IPS-NIHi11 (cell line): Measurements from ENCODE around the gene NR4A3.

Experiments used
- DNase-seq: peaks from one replicate; pipeline ENCODE4 v3.0.0; 2012; ENCODE audit warnings: mixed read lengths, low spot score

NR4A3 gene

DNA sequence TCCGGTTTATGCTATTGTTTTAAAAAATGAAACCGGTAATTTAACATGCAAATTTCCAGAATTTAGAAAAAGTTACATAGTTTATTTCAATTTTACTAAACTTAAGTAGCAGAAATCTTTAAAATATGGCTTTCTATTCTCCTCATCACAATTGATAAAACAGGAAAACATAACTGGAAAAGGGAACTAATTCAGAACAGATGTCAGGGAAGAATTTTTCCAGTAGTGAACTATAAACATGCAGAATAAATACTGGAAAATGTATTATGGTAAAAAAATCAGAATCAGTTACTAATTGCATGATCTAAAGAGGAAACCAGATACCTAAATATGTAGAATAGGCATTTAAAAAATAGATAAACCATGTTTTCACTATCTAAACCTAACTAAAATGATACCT is 7.3 kb upstream of the NR4A3 start:
- no peak for DNase-seq

DNA sequence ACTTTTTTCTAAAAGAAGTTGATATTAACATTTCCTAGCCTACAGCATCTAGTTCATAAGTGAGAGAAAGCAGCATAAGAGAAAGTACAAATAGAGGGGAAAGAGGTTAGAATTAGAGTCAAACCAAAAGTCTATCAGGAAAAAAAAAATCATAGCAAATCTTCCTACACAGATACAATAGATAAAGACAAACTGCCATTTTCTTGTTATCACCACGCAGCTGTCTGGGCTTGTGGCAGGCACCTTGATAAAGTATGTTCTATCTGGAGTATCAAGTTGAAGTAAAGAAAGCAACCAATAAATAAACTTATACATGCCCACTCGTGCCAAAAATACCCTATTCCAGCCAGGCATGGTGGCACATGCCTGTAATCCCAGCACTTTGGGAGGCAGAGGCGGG is 5.3 kb upstream of the NR4A3 start:
- DNase-seq = no peak

DNA sequence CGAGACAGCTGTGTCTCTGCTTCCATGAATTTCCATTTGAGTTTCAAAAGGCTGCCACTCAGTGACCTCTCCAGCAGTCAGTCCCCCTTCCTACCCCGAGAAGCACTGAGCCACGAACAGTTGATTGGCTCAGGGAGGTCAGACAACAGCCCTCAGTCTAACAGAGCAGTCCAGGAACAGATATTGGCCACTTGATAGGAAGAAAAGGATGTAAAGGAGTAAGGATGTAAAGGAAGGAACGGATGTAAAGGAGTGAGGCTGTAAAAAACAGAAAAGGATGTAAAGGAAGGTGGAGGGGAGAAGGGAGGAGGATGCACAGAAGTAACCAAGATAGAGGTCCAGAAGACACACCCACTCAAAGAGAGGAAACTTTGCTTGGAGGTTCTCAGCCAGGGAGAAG is 3.2 kb upstream of the NR4A3 start:
- DNase-seq = no peak

DNA sequence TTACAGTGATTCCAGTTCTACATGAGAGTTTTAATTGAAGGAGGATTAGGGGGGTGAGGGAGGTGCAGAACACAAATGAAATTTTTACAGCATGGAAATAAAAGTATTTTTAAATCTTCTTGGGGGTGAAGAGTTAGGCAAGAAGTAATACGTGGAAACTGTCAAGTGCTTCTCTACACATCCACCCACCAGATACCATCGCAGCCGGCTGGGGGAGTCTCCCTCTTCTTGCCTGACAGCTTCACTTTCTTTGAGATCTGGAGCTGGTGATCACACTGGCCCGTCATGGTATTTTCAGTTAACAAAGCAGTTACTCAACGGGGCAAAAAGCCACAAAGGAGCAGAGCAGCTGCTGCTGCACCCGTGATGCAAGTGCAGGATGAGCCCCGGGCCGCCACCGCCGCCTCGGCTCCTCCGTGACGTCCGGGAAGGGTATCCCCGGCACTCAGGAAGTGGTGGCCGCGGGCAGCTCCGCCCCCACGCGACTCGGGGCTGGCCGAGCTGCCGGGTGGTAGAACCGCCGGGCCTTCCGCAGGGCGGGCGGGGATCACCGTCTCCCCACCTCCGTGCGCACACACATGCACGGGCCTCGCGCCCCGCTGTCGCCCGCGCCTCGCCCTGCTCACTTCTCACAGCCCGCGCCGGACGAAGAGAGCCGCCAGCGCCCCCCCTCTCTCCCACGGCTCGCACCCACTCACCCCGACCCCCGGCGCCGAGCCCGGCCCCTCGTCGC is 2.4 kb upstream of the NR4A3 start:
- DNase-seq = peak; percentile 76

DNA sequence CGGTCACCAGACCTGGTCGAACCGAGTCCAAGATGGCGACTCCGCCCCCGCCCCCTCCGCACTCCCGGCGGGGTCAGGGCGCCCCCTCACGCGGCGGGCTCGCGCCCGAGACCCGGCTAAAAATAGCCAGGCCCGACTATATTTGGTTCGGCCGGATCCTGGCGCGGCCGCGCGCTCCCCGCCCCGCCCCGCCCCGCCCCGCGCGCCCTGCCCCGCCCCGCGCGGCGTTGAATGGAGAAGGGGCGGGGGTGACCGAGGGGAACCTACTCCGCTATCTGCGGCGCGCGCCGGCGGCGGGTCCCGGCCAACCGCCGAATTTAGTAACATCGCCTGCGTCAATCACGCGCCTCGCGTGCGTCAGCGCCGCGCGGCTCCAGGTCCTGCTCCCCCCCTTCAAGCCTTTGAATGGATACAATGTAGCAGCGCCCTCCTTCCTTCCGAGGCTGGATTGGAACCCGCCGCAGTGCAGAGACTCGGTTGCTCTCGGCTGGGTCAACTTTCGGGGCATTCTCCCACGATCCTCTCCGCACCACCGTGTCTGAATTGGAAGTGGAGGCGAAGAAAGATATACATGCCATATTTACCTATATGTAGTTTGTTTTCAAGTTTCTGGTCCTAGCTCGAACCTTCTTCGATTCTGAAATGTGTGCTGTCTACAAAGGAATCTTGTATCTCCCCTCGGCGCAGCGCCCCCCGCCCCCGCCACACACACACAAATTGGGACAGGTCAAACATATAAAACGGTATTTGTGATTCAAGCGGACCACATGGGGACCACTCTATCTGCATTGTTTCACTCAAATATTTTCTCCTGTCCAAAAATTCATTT is 1.6 kb upstream of the NR4A3 start:
- peak; percentile 88 for DNase-seq

DNA sequence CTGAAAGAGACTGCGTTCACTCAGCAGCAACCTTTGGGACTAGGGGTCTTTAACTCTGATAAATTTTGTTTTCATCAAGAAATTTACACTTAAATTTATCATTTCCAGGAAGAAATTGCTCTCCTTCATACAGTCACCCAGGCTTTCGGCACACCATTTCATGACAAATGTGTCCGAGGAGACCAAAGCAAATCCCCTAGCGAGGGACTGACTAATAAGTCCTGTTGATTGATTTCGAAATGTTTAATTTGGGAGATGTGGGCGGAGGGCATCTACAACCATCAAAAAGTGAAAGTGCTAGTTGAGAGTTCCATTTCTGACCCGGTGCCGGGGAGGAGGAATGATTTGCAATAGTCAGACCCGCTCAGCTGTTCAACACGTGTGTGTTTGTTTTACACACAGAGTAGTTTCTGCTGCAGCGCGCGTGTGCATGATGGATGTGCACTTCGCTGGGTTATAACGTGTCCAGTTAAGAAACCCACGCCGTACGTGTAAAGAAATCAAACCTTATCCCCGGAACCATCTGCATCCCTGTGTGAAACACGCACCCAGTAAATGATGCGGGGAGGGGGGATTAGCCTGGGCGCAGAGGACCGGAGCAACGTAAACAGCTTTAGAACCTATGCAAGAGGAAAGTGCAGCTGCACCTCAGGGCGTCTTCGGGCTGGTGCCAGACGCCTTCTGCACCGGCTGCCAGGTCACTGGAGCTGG is 845 bp upstream of the NR4A3 start:
- no peak for DNase-seq

DNA sequence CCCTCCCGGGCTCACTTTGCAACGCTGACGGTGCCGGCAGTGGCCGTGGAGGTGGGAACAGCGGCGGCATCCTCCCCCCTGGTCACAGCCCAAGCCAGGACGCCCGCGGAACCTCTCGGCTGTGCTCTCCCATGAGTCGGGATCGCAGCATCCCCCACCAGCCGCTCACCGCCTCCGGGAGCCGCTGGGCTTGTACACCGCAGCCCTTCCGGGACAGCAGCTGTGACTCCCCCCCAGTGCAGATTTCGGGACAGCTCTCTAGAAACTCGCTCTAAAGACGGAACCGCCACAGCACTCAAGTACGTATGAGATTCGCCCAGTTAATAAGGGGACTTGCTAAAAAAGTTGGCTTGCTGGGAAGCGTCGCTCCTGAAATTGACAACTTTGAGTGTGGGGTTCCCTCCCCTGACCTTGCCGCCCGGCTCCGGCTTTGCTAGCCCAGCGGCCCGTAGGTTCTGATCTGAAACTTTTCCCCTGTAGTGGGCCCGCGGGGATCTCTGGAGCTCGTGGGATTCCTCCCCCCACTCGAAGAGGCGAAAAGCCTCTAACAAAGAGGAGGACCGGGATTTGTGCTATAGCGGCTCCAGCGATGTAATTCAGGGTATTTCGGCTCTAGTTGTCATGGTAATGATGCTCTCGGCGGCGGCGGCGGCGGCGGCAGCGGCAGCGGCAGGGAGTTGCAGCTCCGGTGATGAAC is 572 bp downstream of the NR4A3 start:
- DNase-seq = peak; percentile 50

DNA sequence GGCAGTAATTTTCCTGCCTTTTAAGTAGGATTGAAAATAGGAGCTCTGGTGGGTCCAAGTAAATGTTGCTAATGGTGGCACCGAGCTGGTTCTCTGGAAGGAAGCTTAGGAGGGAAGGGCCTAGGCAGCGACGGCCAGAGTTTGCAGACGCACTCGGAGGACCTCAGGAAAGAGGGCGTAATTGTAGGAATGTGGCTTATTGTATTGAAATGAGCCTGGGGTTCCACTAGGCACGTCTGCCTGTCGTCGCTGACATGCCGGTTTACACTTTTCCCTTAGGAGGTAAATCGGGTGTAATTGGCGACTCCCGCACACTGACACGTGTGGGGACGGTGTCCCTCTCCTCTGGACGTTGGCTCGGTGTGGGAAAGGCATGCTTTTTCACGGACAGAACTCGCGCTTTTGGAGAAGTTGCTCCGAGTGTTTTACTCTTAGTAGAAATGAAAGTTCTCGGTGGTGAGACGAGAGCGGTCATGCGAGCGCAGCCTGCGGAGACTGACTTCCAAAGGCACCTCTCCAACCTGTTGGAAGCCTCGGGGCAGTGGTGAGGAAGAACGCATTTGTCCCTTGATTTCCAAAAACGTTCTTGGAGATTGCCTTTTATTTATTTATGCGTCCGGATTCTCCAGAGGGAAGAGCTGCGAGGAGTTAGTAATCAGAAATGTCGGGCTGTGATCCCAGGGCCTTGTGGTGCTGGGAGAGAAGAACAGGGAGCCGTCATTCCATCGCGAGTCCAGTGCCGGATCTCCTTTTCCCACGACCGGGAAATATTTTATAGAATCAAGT is 1.3 kb downstream of the NR4A3 start:
- DNase-seq = peak; percentile 57

DNA sequence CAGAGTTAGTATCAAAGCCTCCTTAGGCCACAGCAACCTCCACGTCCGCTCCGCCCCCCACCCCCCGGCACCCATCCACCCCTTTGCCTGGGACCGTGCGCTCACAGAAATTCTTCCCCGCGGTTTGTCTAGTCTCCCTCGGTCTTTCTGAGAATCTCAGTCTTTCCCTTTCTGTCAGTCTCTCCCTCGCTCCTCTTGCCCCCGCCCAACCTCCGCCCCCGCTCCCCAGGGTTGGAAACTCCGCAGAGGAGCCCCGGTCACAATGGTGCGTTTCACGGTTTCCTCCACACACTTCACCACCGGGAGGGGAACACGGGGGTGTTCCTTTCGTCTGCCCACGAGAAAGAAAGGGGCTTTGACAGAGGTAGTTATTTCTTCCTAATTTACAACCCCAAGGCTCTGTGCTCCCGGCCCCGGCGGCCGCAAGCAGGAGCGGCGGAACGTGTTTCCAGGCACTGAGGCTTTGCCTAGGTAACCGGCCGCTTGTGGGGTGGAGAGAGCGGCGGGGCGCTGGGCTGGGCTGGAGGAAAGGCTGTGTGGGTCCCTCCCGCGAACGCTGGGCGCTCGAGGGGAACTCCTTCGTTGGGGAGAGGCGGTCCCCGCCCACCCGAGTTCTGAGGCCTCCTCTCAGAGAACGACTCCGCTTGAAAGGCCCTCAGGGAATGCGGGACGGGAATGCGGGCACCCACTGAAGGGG is 2.1 kb downstream of the NR4A3 start:
- peak; percentile 36 for DNase-seq

DNA sequence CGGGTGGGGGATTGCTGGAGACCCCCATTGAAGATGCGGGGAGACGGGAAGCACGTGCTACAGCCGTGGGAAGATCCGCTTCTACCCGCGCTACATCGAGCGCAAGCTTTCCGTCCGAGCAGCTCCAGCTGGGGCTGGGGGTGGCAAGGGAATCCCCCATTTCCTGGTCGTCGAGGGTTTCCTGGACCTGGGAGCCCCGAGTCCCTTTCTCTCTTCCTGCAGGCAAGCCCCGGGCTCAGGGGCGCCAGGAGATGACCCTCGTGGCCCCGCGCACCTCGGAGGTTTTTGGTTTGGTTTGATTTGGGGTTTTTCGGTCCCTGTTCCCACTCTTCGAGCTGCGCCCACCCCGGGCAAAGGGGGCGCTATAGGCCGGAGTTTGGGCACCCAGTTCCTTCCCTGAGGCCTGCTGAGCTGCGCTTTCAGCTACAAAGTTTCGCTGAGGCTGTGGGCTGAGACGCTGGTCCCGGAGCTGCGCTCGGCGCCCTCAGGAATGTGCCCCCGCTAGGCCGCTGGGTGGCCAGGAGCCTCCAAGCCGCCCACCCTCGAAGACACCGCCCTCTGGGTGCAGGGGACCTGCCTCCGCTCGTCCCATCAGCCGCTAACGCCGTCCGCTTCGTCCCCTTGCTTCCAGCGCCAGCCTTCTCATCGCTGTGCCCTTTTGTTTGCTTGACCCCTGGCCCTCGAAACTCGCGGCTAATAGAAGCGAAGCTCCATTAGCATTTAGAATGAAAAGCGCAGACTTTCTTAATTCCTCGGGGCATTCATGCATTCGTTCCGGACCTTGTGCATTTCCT is 2.9 kb downstream of the NR4A3 start:
- DNase-seq = peak; percentile 61

DNA sequence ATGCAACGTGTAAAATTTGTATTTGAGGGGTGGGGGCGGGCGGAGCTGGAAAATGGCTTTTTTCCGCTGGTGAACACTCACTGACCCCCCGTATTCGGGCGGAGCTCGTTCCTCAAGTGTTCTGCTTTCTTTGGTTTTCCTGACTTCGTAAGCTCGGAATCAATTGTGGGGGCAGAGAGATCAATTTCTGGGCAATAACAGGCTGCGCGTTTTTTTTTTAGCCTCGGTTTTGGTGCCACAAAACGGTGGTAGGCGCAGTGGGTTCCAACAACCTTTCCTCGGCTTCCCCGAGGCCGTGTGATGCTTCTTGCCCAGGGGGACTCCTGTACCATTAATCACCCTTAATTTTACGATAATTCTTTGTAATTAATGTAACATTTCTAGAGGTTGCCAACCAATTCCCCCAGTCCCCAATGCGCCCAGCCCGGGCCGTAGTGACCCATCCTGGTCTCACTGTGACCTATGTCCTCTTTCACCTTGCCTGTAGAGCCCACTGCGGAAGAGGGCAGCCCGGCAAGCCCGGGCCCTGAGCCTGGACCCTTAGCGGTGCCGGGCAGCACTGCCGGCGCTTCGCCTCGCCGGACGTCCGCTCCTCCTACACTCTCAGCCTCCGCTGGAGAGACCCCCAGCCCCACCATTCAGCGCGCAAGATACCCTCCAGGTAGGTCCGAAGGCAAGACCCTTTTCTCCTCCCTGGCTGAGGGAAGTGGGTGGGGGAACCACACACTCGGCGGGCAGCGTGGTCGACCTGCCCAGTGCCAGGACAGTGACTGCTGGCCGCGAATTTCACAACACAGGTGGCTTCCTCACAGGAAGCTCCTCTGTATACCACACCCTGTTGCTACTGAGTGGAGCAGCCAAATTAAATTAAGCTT is 3.7 kb downstream of the NR4A3 start:
- DNase-seq = peak; percentile 39

DNA sequence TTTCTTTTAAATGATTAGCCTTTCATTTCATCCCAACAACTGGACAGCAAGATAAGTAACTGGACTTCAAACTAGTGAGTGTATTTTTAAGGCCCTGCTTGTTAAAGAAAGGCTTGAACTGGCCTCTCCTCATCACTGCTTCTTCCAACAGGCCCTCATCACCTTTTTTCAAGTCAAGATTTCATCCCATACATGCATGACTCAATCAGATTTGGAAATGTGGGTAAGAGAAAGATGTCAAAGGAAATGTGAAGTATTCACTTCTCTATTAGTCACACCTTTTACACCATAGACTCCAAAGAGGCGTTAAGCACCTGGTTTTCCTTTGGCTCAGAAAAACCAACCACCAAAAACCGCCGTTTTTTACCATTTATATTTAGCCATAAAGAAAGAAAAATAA is 4.9 kb downstream of the NR4A3 start:
- no peak for DNase-seq

DNA sequence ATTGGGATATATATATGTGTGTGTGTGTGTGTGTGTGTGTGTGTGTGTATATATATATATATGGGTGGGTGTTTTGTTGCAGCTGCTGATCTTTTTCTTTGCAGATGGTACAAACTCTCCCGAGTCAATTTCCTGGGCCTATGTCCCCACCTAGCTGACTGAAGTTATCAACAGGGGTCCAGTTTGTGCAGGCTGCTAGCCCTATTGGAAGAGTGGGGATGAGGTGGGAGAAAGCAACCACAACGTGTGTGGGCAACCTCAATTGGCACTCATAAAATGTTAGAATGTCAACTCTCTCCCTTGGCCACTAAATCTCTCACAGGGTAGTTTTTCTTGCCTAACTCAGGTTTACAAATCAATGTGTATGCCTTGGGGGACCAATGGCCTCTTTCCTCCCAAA is 5.6 kb downstream of the NR4A3 start:
- no peak for DNase-seq

DNA sequence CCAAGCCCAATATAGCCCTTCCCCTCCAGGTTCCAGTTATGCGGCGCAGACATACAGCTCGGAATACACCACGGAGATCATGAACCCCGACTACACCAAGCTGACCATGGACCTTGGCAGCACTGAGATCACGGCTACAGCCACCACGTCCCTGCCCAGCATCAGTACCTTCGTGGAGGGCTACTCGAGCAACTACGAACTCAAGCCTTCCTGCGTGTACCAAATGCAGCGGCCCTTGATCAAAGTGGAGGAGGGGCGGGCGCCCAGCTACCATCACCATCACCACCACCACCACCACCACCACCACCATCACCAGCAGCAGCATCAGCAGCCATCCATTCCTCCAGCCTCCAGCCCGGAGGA is 6.3 kb downstream of the NR4A3 start:
- no peak for DNase-seq

DNA sequence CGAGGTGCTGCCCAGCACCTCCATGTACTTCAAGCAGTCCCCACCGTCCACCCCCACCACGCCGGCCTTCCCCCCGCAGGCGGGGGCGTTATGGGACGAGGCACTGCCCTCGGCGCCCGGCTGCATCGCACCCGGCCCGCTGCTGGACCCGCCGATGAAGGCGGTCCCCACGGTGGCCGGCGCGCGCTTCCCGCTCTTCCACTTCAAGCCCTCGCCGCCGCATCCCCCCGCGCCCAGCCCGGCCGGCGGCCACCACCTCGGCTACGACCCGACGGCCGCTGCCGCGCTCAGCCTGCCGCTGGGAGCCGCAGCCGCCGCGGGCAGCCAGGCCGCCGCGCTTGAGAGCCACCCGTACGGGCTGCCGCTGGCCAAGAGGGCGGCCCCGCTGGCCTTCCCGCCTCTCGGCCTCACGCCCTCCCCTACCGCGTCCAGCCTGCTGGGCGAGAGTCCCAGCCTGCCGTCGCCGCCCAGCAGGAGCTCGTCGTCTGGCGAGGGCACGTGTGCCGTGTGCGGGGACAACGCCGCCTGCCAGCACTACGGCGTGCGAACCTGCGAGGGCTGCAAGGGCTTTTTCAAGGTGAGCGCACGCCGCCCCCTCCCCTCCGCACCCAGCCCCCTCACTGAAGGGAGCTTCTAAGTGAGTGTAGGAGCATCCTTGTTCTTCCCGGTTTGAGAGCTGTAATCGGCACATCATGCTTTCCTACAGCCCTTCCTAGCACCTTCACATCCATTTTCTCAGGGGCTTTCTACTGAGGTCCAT is 6.9 kb downstream of the NR4A3 start:
- DNase-seq = peak; percentile 38

DNA sequence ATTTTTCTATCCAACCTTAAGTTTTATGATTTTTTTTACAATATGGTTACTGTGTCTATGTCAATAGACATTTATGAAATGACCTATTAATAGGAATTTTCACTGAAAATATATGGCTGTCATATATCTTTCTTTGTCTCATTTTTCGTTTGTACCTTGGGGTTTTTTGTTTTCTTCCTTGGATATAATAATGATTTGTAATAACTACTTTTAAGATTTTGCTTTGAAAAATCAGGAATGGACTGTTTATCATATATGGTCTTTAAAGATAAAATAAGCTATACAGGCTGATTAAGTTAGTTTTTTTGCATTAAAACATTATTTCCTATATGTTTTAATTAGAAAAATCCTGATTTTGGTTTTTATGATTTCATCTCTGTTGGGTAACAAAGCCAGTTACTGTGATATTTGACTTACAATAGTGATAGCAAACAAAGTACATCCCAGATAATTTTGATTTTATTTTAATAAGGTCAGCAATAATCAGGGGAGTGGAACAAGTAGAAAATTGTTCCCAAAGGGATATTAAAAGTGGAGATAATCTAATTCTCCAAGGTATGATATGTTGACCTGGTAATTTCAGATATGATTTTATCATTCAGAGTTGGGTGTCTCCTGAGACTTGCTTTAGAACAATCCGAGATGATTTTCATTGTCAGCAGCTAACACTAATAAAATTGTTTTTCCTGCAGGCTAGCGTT is 10.3 kb downstream of the NR4A3 start:
- no peak for DNase-seq

DNA sequence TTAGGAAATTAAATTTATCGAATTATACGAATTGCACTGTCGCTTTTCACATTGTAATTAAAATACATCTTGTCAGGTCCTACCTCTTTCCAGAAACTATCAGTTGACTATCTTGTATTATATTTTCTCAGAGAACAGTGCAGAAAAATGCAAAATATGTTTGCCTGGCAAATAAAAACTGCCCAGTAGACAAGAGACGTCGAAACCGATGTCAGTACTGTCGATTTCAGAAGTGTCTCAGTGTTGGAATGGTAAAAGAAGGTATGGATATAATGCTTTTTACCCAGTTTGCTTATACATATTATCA is 10.8 kb downstream of the NR4A3 start:
- DNase-seq = no peak

DNA sequence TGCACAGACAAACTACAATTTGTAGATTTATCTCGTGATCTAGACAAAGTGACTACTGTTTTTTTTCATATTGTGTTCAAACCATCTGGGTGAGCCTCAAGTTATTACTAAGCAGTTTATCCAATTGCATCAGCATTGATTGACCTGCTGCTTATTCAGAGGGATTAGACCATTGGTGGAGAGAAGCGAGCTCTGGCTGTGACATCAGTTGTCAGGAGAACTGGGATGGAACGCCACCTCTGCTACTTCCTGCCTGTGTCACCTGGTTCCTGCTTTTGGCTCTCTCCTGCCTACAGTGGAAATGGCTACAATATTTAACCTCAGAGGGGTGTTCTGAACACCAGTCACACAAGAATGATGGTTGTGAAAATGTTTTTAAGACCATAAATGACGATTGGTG is 12.1 kb downstream of the NR4A3 start:
- no peak for DNase-seq
